Non-pigmented ciliary epithelial cell (primary cell): ENCODE results near the gene IL17REL.

Experiments used
- DNase-seq: peaks from one replicate; pipeline ENCODE4 v3.0.0-alpha.2; 2010; ENCODE audit warnings: low read depth

The IL17REL gene

DNA sequence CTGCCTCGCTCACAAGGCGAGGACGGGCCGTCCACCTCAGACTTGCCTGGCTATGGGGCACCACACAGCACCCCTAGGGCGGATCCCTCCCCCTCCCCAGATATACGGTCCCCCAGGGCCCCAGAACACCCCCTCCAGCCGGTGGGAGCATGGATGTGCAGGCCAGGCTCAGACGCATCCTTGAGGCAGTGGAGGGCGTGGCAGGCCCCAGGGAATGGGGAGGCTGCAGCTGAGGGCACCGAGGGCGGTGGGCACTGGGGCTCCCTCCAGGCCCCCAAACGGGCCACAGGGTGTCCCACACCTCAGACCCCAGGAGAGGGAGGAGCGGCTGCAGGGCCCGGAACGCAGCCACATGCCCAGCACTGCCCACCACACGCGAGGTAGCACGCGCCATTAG lies 33.5 kb upstream of the IL17REL start:
- no peak for DNase-seq

DNA sequence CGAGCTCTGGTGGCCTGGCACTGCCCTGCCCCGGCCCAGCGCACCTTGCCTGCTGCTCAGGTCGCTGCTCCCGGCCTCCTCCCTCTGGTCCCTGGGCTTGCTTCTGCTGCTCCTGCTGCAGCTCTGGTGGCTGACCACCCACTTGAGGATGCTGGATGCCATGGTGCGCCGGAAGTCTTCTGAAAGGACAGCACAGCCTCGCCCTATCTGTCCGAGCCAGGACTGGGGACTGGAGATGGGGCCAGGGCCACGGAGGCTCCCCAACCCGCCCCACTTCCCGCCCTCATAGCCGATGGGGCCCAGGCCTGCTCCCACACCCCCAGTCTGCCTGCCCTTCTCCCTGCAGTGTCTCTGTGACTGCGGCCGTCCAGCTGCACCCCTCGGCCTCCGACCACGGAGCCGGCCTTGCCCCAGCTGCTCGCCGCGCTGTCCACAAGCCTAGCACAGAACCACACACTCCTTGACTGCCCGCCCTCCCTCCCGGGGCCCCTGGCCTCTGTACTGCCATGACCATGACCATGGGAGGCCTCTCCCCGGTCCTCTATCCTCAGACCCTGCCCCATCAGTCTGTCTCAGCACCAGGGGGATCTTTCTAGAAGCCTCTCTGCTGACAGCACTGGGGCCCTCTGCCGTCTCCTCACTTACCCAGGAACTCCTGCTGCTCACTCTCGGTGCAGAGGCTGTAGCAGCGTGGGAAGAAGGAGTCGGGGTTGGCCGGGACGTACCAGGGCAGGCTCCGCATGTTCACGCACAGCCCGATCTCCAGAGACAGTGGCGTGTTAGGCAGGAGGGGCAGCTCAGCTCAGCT lies 32.9 kb upstream of the IL17REL start:
- no peak for DNase-seq

DNA sequence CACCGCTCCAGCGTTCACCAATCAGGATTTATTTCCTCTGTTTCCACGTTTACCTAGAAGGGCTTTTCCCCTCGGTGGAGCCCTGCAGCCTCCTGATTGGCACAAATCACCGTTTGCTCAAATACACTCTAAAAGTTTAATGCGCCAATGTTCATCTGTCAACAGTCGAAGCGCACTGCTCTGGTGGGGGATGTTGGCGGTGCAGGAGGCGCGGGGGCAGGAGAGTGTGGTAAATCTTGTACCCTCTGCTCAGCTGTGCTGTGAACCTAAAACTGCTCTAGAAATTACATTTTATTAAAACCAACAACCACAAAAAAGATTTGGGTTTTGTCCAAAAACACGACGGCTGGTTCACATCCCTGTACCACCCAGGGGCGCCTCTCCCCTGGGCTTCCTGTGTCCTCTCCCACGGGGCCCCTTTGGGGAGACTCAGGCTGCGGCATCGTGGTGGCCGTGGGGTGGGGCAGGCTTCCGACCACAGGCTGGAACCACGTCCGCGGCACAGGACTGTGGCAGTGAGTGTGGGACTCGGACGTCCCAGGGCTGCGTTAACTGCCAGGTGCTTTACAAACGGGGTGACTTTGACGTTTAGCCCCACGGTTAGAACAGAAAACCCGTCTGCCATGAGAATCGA lies 32.0 kb upstream of the IL17REL start:
- DNase-seq: no peak

DNA sequence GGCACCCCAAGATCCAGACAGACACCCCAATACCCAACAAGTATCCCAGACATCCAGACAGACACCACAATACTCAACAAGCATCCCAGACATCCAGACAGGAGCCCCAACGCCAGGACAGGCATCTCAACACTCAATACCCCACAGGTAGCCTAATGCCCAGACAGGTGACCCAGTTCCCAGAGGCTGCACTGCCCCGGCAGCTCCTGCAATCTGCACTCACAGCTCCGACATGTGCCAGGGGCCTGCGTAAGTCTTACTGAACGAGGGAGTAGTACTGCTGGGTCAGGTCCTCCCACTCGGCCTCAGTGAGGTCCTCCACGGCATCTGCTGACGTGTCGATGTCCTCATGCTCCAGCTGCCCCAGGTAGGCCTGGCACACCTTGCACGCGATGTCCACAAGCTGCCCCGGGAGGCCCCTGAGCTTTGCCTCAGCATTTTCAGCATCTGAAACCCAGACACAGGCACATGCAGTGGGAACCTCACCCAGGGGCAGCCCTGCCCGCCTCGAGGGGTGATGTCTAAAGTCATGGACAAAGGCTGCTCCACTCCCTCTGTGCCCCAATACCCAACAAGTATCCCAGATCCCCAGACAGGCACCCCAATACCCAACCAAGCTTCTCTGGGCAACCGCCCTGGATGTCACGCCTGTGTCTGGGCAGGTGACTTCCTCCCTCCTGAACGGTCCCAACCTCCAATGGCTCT lies 28.9 kb upstream of the IL17REL start:
- no peak for DNase-seq

DNA sequence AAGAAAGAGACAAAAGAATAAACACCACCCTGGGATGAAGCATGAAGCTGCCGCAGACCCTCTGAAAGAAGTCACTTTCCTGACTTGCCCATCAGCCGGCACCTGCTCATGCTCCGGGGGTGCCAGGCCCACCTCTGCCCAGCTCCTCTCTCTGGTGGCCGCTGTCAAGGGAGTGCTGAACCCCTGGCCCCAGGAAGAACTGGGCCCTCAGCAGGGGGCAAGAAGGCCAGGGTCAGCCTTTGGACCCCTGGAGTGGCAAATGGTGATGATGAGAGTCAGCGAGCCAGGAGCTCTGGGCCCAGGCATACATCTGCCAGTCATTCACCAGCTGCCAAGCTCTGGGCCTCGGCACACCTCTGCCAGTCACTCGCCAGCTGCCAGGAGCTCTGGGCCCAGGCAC lies 28.2 kb upstream of the IL17REL start:
- no peak for DNase-seq

DNA sequence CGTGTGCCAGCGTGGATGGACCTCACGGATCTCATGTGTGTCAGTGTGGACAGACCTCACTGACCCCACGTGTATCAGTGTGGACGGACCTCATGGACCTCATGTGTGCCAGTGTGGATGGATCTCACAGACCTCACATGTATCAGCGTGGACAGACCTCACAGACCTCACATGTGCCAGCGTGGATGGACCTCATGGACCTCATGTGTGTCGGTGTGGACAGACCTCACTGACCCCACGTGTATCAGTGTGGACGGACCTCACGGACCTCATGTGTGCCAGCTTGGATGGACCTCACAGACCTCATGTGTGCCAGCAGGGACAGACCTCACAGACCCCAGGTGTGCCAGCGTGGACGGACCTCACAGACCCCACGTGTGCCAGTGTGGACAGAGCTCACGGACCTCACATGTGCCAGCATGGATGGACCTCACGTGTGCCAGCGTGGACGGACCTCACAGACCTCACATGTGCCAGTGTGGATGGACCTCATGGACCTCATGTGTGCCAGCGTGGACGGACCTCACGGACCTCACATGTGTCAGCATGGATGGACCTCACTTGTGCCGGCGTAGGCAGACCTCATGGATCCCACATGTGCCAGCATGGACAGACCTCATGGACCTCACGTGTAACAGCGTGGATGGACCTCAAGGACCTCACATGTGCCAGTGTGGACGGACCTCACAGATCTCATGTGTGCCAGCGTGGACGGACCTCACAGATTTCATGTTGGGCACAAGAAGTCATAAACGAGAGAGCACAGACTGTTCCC lies 27.3 kb upstream of the IL17REL start:
- DNase-seq: no peak

DNA sequence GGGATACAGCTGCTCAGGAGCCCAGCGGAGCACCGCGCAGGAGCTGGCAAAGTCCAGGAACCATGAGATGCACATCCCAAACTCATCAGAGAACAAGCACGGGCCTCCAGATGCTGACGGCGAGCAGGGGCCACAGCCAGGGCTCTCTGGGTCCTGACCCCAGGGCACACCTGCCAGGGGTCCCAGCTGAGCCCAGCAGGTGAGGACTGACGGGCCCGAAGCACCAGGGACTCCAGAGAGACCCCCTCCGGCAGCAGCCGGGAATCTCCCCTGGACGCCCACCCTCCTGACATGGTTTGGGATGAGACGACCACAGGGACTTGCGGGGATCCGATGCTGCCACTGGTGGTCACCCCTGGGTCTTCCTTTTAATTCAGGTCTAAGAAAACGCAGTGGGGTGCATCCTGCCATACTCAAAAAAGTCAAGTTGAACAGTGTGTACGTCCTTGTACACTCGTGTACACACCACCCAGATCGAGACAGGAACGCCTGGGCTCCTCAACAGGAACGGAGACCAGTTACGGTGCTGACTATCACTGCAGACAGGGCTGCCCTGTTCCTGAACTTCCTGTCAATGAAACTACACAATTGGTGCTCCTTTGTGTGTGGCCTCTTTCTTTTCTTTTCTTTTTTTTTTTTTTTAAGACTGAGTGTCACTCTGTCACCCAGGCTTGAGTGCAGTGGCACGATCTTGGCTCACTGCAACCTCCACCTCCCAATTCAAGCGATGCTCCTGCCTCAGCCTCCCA lies 23.6 kb upstream of the IL17REL start:
- no peak for DNase-seq

DNA sequence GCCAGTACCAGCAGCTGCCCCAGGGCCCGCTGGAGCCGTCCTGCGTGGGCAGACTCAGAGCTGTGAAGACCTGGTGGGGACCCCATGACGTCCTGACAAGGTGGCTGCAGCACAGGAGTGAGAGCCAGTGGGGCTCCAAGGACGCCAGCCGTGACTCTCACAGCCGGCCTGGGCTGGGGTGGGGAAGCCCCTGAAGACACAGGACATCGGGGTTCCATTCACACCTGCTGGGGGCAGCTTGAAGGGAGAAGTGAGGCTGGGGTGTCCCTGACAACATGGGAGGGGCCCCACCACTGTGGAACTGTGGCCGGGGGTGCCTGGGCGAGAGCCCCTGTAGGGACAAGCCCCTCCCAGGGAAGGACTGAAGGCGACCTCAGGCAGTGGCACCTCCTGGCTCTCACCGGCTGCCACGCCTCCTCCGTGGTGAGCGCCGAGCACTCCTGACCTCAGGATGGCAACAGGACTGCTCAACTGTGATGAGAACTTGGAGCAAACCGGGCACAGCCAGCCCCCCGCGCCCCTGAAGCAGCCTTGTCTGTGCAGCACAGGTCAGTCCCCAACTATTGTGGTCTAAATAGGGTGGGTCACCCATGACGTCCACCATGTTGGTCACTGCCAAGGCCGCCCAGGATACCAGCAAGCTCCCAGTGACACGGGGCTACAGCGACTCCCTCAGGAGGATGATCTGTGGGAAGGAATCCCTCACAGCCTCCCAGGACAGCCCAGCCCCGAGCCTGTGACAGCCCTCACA lies 22.7 kb upstream of the IL17REL start:
- DNase-seq: no peak

DNA sequence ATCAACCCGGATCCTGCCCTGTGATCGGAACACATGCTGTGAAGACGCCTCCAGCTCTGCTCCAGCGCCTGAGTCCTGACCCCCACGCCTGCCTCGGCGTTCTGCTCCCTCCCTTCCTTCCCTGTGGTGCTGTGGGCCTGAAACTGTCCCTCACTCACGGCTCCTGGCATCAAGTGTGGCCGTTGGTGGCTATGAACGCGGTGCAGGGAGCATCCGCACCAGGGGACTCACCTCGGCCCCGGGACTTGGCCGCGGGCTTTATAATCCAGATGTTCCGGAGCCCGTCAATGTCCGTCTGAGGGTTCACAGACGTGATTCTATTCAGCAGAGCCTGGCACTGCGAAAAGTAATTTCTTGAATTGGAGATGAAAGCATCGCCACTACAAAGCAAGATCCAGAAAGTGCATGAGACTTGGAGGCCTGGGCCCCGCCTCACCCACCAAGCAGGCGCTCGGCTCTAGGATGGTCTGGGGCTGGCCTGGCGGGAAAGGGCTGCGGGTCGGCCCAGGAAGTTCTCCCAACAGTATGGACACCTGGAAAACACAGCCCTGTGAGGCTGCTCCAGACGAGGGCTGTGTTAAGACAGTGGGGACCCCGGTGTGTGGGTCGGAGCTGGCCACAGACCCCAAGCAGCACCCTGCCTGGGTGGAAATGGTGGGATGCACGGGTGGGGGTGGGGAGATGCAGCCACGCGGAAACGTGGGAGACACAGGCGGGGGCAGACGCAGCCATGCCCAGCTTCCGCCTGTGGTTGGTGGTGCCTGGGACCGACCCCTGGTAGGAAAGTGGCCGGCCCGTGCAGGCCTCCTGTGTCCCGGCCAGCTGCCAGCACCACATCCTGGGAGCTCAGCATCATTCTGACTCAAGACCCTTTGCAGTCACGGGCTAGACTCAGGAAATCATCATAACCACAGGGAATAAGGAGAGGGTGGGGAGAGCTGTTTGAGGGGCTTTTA lies 21.8 kb upstream of the IL17REL start:
- DNase-seq: no peak

DNA sequence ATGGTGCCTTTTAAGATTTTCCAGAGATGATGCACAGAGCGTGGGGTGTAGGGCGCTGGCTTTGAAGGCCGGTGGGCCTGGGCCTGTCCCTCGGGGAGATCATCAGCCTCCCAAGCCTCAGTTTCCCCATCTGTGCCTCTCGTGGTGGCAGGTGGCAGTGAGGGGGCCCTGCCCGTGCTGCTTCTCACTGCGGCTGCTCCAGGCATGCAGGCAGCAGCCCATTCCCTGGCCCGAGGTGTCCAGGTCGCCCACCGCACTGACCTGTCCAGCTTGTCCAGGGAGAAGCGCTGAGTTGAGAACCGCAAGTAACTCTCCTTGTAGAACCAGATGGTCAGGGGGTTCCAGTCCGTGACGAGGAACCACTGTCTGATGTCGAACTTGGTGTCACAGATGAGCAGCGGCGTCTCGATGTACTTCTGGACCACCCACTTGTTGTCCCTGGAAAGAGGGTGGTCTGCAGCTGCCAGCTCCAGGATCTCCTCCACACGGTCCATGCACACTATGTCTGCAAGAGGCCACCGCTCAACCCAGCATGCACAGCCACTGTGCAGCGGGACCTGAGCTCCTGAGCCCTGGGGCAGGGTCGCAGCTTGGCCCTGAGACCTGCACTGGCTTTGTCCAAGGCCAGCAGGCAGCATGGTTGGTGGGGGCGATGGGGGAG lies 20.5 kb upstream of the IL17REL start:
- no peak for DNase-seq

DNA sequence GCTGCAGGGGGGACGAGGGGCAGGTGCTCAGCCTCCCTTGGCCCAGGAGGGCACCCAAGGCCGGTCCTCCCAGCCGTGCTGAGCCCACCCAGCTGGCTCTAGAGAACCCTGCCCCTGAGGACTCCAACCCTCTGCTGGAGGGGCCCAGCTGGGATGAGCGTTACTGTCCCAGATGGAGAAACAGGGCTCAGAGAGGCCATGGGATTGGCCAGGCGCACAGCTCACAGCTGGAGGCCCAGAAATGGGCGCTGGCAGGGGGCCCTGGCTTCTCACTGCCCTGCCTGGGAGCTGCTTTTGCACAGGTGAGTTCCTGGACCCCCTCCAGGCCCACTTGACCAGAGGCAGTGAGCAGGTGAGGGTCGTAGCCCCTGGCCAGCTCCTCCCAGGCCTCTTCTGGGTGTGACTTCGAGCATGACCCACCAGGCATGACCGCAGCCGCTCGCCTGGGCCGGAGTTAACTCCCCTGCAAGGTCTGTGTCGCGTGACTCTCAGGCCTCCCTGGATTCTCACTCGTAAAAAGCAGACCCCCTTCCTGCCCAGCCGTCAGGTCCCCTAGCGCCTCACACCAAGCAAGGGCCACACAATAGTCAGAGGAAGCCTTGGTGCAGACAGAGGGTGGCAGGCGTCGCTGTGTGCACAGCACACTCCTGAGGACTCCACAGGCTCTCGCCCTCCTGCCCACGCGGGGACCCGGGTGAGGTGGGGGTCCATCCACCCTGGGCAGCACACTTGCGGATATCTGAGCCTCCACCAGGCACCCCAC lies 19.7 kb upstream of the IL17REL start:
- DNase-seq: no peak

DNA sequence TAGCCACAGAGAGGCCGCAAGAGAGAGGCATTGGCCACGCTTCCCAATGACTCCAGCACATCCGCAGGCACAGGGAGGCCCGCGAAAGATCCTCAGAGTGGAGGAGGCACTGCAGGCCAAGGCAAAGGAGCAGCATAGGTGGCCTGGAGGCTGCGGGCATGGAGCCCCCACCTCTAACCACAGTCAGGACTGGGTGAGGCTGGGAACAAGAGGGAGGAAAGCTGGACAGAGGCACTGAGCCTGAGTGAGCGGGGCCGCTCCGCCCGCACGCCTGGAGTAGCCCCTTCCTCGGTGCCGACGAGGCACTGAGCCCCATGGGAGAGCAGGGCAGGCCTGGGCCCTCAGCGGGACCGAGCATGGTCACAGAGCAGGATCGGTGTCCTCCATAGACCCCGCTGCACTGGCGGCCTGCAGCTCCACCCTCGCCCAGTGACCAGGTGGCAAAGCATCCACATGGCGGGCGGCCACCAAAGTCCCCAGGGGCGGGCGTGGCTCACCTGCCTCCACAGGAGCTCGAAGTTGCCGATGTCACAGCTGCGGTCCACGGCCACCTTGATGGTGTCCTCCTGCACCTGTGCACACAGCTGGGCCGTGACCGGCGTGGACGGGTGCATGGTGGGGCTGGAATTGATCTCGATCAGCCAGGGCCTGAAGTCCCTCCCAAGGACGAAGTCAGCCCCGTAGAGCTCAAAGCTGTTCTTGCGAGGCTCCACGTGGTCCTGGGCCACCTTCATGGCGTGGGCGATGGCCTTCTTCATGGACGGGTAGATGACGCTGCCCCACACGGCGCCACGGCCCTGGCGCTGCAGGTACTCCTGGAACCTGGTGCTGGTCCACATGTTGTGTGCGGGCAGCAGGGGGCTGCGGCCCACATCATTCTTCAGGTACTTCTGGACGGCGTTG lies 18.9 kb upstream of the IL17REL start:
- DNase-seq: no peak

DNA sequence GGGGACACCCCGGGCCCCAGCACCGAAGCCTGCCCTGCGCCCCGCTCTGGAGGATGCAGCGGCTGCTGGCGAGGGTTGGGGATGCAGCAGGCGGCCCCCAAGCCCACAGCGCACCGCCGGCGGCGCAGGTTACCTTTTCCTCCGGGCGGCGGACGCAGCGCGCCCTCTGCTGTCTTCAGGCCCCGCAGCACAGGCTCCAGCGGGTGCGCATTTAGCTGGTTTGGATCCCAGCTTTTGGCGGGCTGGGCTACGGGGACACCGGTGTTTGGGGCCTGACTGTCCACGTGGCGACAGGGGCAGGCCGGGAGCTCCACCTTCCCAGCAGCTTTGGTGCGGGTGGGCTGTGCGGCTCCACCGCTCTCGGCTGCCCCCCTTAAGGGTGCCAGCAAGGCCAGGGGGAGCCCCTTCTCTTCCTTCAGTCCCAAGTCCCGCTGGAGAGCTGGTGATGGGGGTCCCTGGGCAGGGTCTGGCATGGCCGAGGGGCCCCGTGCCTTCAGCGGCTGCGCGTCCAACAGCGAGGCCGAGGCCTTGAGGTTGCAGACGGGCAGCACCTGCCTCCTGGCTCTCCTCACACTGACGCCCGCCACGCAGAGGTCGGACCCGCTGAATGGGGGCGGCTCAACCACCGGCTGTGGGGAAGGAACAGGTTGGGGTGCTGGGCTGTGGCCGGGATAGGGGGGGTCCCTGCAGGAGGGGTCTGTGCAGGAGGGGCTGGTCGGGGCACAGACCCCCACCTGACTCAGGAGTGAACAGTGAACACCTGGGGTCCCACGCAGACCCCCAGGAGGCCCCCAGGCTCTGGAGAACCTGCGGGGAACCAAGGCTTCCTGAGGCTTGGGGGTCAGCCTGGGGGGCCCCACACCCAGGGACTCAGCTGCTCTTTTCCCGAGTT lies 18.0 kb upstream of the IL17REL start:
- DNase-seq: no peak

DNA sequence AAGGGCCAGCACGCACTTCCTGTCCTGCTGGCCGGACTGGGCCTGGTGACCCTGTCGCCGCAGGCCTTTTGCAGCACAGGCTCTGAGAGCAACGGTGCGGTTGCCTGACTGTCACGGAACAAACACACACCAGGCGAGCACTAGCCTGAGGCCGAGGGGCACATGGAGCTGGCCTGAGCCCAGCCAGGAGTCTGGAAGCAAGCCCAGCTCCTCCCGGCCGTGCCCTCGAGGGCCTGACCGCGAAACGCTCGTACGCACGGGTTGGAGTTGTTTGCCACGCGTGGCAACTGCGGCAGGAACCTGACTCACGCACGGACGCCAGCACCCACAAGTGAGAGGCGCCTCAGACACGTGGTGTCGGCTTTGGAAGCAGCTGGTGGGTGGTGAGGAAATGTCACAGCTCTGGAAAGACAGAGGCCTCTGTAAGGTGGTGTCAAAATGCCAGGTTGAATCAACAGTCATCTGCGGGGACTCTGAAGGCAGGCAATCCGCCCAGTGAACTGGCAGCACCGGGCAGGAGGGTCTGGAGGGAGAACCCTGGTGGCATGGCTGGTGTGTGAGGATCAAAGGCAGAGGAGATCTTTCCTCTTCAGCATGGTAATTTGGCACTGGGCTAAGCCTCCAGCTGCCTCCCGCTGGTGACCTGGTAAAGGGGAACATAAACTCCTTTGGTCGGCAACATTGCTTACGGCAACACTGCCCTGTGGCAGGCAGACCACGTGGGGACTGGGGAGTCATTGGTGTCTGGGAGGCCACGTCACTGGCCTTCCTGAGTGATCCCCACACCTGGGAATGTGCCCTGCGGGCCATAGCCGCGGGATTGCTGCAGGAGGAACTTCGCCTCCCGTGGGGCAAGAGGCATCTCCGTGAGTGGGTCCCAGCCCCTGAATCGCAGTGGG lies 15.3 kb upstream of the IL17REL start:
- DNase-seq: no peak

DNA sequence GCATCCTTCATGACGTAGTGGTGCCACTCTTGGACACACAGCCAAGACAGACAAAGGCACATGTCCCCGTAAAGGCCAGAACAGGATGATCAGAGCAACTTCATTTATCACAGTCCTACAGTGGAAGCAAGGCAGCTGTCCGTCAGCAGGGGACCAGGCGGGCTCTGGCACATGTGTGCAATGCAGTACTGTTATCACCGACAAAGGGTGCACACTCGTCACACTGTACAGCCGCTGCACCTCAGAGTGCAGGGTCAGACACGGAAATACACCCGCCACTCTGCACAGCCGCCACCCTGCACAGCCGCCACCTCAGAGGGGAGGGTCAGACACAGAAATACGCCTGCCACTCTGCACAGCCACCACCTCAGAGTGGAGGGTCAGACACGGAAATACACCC lies 13.4 kb upstream of the IL17REL start:
- DNase-seq: no peak
